A549 (cell line): Measurements from ENCODE around the gene MPPED2. TPM values are rescaled to one million over a fixed set of nuclear protein-coding genes. Genes with fewer than 3 reads are reported as not detected.

Experiments
- ATAC-seq, 2 experiments: fragments of 200-7000 bp in 1 of 2; fragments of >200 bp in 1 of 2; cut with Nextera tagmentation in 1 of 2; cut with Tn5 transposase in 1 of 2; 3 replicates each; pipeline versions ENCODE4 v1.8.0 to v1.9.1; 2018 to 2020; ENCODE audit warnings: mild to moderate bottlenecking in 1 of 2, moderate library complexity in 1 of 2
- CTCF ChIA-PET: fragments of 300-600 bp; sonication (Branson Sonifier 250); formaldehyde crosslinking; extraction: SDS; loops from one replicate; lab custom pipeline; 2021; ENCODE audit warnings: antibody characterized with exemption, inconsistent platforms; lab: Yijun Ruan, JAX
- POLR2A ChIA-PET: fragments of 350-600 bp; formaldehyde crosslinking; extraction: SDS; loops from one replicate; lab custom pipeline; 2021; ENCODE audit warnings: antibody characterized with exemption, inconsistent platforms; lab: Yijun Ruan, JAX
- DNase-seq, 2 experiments: peaks; one replicate each; pipeline versions ENCODE4 v3.0.0 to v3.0.0-alpha.2; 2011 to 2016; ENCODE audit warnings: low read depth in 1 of 2, low spot score in 1 of 2
- FAIRE-seq: peaks from 2 replicates; lab custom pipeline; 2011; peaks lifted over from hg19 to GRCh38; lab: Jason Lieb, UNC
- H3K27ac ChIP-seq, 2 experiments: fragments of >200 bp; sonication (Bioruptor Twin); formaldehyde crosslinking; 3 replicates each; pipeline ENCODE4 v1.5.1; 2016 to 2017
- H3K4me1 ChIP-seq: fragments of >200 bp; sonication (Bioruptor Twin); formaldehyde crosslinking; 3 replicates; pipeline ENCODE4 v1.6.1; 2016
- H3K4me2 ChIP-seq: fragments of >200 bp; sonication (Bioruptor Twin); formaldehyde crosslinking; 3 replicates; pipeline ENCODE4 v1.6.1; 2016
- H3K4me3 ChIP-seq: fragments of >200 bp; sonication (Bioruptor Twin); formaldehyde crosslinking; 3 replicates; pipeline ENCODE4 v1.5.1; 2016
- H3K9me3 ChIP-seq: fragments of >200 bp; sonication (Bioruptor Twin); formaldehyde crosslinking; 3 replicates; pipeline ENCODE4 v1.6.1; 2016
- BCL3 ChIP-seq: fragments of >200 bp; sonication (Bioruptor Twin); formaldehyde crosslinking; IDR thresholded peaks from 3 replicates; pipeline ENCODE4 v1.6.1; 2016
- BHLHE40 ChIP-seq: IDR thresholded peaks from 2 replicates; pipeline ENCODE4 v1.6.1; 2012; ENCODE audit warnings: low read depth, low read length, inconsistent platforms
- CBX2 ChIP-seq: fragments of 200-600 bp; sonication (generic); IDR thresholded peaks from 2 replicates; pipeline ENCODE4 v1.6.1; 2016; ENCODE audit warnings: low read depth, mild to moderate bottlenecking, borderline replicate concordance
- CEBPB ChIP-seq, 2 experiments: fragments of >200 bp in 1 of 2; sonication (Bioruptor Twin) in 1 of 2; formaldehyde crosslinking in 1 of 2; IDR thresholded peaks; 2 replicates each; pipeline ENCODE4 v1.6.1; 2012 to 2016
- CHD4 ChIP-seq: fragments of 200-600 bp; sonication (generic); IDR thresholded peaks from 2 replicates; pipeline ENCODE4 v1.6.1; 2016; ENCODE audit warnings: antibody characterized with exemption, mild to moderate bottlenecking, borderline replicate concordance
- ELK1 ChIP-seq: fragments of 150-350 bp; IDR thresholded peaks from 2 replicates; pipeline ENCODE4 v1.6.1; 2014; ENCODE audit warnings: low read depth, mild to moderate bottlenecking, low read length
- EP300 ChIP-seq, 2 experiments: fragments of >200 bp; sonication (Bioruptor Twin); formaldehyde crosslinking; IDR thresholded peaks; 2 replicates in 1 of 2; 3 replicates in 1 of 2; pipeline ENCODE4 v1.6.1; 2016 to 2017
- ESRRA ChIP-seq: fragments of 150-350 bp; IDR thresholded peaks from 2 replicates; pipeline ENCODE4 v1.6.1; 2014; ENCODE audit warnings: mild to moderate bottlenecking, low read length, borderline replicate concordance
- FOSL2 ChIP-seq, 2 experiments: fragments of 450-650 bp in 1 of 2; fragments of >200 bp in 1 of 2; sonication (Bioruptor Twin) in 1 of 2; formaldehyde crosslinking; IDR thresholded peaks; 2 replicates each; pipeline versions ENCODE4 v1.5.0 to v1.6.1; 2016 to 2020; ENCODE audit warnings: mild to moderate bottlenecking in 1 of 2, moderate library complexity in 1 of 2
- GATA3 ChIP-seq: IDR thresholded peaks from 2 replicates; pipeline ENCODE4 v1.6.1; 2012; ENCODE audit warnings: borderline replicate concordance
- HDAC2 ChIP-seq: fragments of 200-600 bp; sonication (generic); IDR thresholded peaks from 2 replicates; pipeline ENCODE4 v1.6.1; 2016
- HOXA7 ChIP-seq: fragments of 250-450 bp; sonication (Bioruptor Pico); IDR thresholded peaks from 2 replicates; pipeline ENCODE4 v1.5.0; 2020; ENCODE audit warnings: mild to moderate bottlenecking, moderate library complexity
- HOXB5 ChIP-seq: fragments of 250-450 bp; sonication (Bioruptor Pico); IDR thresholded peaks from 2 replicates; pipeline ENCODE4 v1.5.0; 2020; ENCODE audit warnings: mild to moderate bottlenecking, moderate library complexity
- JUNB ChIP-seq: fragments of >200 bp; sonication (Bioruptor Twin); formaldehyde crosslinking; IDR thresholded peaks from 2 replicates; pipeline ENCODE4 v1.6.1; 2016
- KDM5A ChIP-seq: fragments of 200-600 bp; sonication (generic); IDR thresholded peaks from 2 replicates; pipeline ENCODE4 v1.6.1; 2016; ENCODE audit warnings: antibody characterized with exemption, mild to moderate bottlenecking
- MAFK ChIP-seq: fragments of 450-650 bp; IDR thresholded peaks from 2 replicates; pipeline ENCODE4 v1.6.1; 2014; ENCODE audit not compliant: partially characterized antibody
- MYC ChIP-seq: IDR thresholded peaks from 2 replicates; pipeline ENCODE4 v1.6.1; 2012; ENCODE audit warnings: mild to moderate bottlenecking, inconsistent platforms, low read length, improper control_type of control experiment, borderline replicate concordance
- NPAS2 ChIP-seq: fragments of 250-450 bp; sonication (Bioruptor Pico); IDR thresholded peaks from 2 replicates; pipeline ENCODE4 v1.8.0; 2022; ENCODE audit warnings: mild to moderate bottlenecking, moderate library complexity, borderline replicate concordance
- POLR2A ChIP-seq: IDR thresholded peaks from 2 replicates; pipeline ENCODE4 v1.6.1; 2012; ENCODE audit warnings: mild to moderate bottlenecking, low read length
- POLR2AphosphoS2 ChIP-seq: conservative IDR thresholded peaks from 2 replicates; pipeline ENCODE4 v1.6.1; 2012; ENCODE audit warnings: low read length, improper control_type of control experiment, inconsistent platforms
- REST ChIP-seq: fragments of 200-600 bp; sonication (generic); IDR thresholded peaks from 2 replicates; pipeline ENCODE4 v1.6.1; 2016; ENCODE audit warnings: antibody characterized with exemption, mild to moderate bottlenecking, moderate library complexity
- RFX5 ChIP-seq: fragments of 450-650 bp; IDR thresholded peaks from 2 replicates; pipeline ENCODE4 v1.7.1; 2014; ENCODE audit warnings: antibody characterized with exemption, mild to moderate bottlenecking, moderate library complexity
- RNF2 ChIP-seq: fragments of 200-600 bp; sonication (generic); IDR thresholded peaks from 2 replicates; pipeline ENCODE4 v1.6.1; 2016; ENCODE audit warnings: low read depth, mild to moderate bottlenecking, antibody characterized with exemption, moderate library complexity, borderline replicate concordance
- SREBF2 ChIP-seq: fragments of 450-650 bp; IDR thresholded peaks from 2 replicates; pipeline ENCODE4 v1.6.1; 2014; ENCODE audit warnings: mild to moderate bottlenecking, moderate library complexity
- TP53 ChIP-seq: fragments of 250-450 bp; sonication (Bioruptor Pico); IDR thresholded peaks from 2 replicates; pipeline ENCODE4 v1.5.0; 2021; ENCODE audit warnings: mild to moderate bottlenecking, moderate library complexity
- USF2 ChIP-seq: fragments of 450-650 bp; IDR thresholded peaks from 2 replicates; pipeline ENCODE4 v1.6.1; 2014; ENCODE audit warnings: antibody characterized with exemption
- ZFP36 ChIP-seq: fragments of 450-650 bp; IDR thresholded peaks from 2 replicates; pipeline ENCODE4 v1.6.1; 2014; ENCODE audit warnings: borderline replicate concordance; ENCODE audit not compliant: partially characterized antibody
- WGBS: methylation state at CpG from one replicate; pipeline ENCODE4 v1.1.6; 2017; ENCODE audit errors: missing lambda C conversion rate; 5-methylcytosine and 5-hydroxymethylcytosine counted together
- polyA plus RNA-seq, 4 experiments: library from polyadenylated mRNA; depleted of rRNA in 3 of 4; stranded (reverse); fragments of >200 nt; fragmentation: RNase III in 1 of 4; extraction: RNeasy Plus Mini Kit Qiagen cat#74134 plus additional on column Dnase treatment in 1 of 4; gene quantifications; 2 replicates in 3 of 4; 3 replicates in 1 of 4; pipeline ENCODE4 v1.2.3, GENCODE V29; 2011 to 2017
- TF ChIP-seq, protein P1 (sequence below): fragments of >200 bp; sonication (Bioruptor Twin); formaldehyde crosslinking; IDR thresholded peaks from 2 replicates; pipeline ENCODE4 v1.6.1; 2016

MPPED2 gene
- polyA plus RNA-seq, 2 of the 4 experiments (the other 2 are of a cell fraction) = not detected

GRCh38 chr11:30489076-30489475, 97.1 kb downstream of the MPPED2 start:
- ATAC-seq (no peak), DNase-seq (no peak), FAIRE-seq (no peak)
- no peak overlapping the region for H3K27ac ChIP-seq
- no peak overlapping the region for H3K4me2 ChIP-seq
- WGBS = 15% methylated on average over 1 of the region's 1 CpG
- ChIA-PET POLR2A (no interaction called here), CTCF (no interaction called here)
- H3K9me3 ChIP-seq = no peaks in the 10 kb centered on the region
- H3K4me3 ChIP-seq = no peak overlapping the region
- no peaks in the 10 kb centered on the region for H3K4me1 ChIP-seq
- TF ChIP-seq JUNB (no peak), FOSL2 (IDR thresholded peaks at IDR 0.05) (no peak), FOSL2 (CRISPR knock-in tag; IDR thresholded peaks at IDR 0.05) (no peak), ZFP36 (no peak), CEBPB (IDR thresholded peaks at IDR 0.05) (no peak), CHD4 (no peak), CBX2 (no peak), BHLHE40 (no peak), EP300 (IDR thresholded peaks at IDR 0.05) (no peak), USF2 (no peak), MAFK (no peak), SREBF2 (no peak), ESRRA (no peak), RFX5 (no peak), POLR2AphosphoS2 (no peak), ELK1 (no peak), POLR2A (no peak), GATA3 (no peak), TP53 (CRISPR knock-in tag) (no peak), MYC (no peak)
- TF ChIP-seq, protein P1, sequence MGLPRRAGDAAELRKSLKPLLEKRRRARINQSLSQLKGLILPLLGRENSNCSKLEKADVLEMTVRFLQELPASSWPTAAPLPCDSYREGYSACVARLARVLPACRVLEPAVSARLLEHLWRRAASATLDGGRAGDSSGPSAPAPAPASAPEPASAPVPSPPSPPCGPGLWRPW = no peak
- TF ChIP-seq, all 56 proteins: peak for 0

DNA sequence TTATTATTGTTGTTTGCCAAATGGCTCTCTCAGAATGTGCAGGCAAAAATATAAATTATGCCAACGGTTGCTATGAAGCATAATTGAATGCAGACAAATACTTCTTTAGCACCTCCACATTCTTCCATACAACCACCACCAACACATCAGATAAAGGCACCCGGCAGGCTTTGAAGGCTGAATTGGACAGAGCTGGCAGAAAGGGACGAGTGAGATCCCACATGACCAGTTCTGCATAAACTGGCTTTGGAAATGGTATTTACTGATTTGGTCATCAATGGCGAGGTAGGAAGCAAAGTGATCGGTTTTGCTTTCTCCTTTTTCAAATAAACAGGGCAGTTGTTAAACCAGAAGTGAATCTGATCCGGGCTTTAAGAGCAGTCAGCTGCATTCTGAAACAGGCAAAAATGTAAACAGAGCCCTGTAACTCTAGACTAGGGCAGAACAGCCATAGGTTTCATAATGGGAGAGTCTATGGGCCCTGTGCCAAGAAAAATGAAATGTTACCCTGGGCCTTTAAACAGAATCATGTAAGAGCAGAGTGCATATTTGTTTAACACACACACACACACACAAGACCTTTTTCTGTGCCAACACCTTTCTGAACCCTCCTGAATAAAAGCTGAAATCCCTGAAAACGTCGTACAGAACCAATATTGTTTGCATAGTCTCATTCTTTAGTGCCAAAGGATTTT, 97.7 kb downstream of the MPPED2 start:
- Histone ChIP-seq H3K27ac (no peak overlapping the region), H3K9me3 (no peaks in the 10 kb centered on the region), H3K4me2 (no peak overlapping the region), H3K4me1 (no peaks in the 10 kb centered on the region), H3K4me3 (no peak overlapping the region)
- FAIRE-seq = no peak
- ATAC-seq = no peak
- peak in 1 of 2 experiments; percentile 3 for DNase-seq
- TF ChIP-seq RNF2 = no peak
- TF ChIP-seq HOXA7 = no peak
- ChIA-PET CTCF (no interaction called here), POLR2A (no interaction called here)
- 4% methylated on average over 8 of the region's 8 CpGs for WGBS

DNA sequence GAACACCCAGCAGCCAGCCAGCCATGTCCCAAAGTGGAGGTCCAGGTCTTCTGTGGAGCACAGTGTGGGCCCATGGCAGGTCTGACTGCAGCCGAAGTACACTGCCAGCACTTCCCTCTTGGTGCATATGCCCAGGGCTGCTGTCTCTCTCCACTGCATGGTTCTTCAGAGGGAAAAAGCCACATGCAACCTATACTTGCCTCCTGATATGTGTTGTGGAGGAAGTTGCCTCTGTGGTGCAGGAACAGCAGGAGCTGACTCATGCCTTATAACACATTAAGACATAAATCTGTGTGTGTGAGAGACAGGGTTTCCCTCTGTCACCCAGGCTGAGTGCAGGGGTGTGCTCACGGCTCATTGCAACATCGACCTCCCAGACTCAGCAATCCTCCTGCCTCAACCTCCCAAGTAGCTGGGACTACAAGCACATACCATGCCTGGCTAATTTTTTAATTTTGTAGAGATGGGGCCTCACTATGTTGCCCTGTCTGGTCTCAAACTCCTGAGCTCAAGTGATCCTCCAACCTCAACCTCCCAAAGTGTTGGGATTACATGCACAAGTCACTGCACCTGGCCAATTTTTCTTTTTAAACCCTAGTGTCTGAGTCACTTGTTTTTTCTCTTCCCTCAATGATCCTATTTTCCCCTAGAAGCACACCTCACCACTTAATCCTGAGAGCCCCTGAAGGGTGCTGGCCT, 98.8 kb downstream of the MPPED2 start:
- Histone ChIP-seq H3K27ac (no peak overlapping the region), H3K4me2 (no peak overlapping the region), H3K4me1 (no peaks in the 10 kb centered on the region), H3K4me3 (no peak overlapping the region), H3K9me3 (no peaks in the 10 kb centered on the region)
- ChIA-PET POLR2A (no interaction called here), CTCF (no interaction called here)
- DNase-seq = no peak
- no peak for FAIRE-seq
- no peak for ATAC-seq
- 31% methylated on average over 3 of the region's 3 CpGs for WGBS
- TF ChIP-seq KDM5A = no peak
- no peak for TF ChIP-seq REST
- no peak for TF ChIP-seq HDAC2
- TF ChIP-seq RNF2 = no peak
- TF ChIP-seq BCL3 = no peak
- no peak for TF ChIP-seq JUNB
- no peak for TF ChIP-seq HOXB5 (CRISPR knock-in tag)
- TF ChIP-seq NPAS2 (CRISPR knock-in tag) = no peak
